Gastrocnemius medialis (tissue), 4 donors: ENCODE results near the gene SLC30A4.

Experiments used
- POLR2A ChIP-seq, 2 donors: fragments of 450-650 bp; IDR thresholded peaks; one replicate each; pipeline ENCODE4 v1.6.1; 2017; ENCODE audit warnings: antibody characterized with exemption in 2 of 2, mild to moderate bottlenecking in 2 of 2, moderate library complexity in 2 of 2
- TF ChIP-seq, protein P1 (sequence below), 5 experiments: fragments of 450-650 bp in 3 of 5; fragments of 200-600 bp in 2 of 5; sonication (generic) in 2 of 5; IDR thresholded peaks in 4 of 5; conservative IDR thresholded peaks in 1 of 5; 1 replicate in 4 of 5; 2 replicates in 1 of 5; pipeline ENCODE4 v1.5.1; 2016 to 2019; ENCODE audit warnings: antibody characterized with exemption in 5 of 5, mild to moderate bottlenecking in 3 of 5, moderate library complexity in 3 of 5

DNA sequence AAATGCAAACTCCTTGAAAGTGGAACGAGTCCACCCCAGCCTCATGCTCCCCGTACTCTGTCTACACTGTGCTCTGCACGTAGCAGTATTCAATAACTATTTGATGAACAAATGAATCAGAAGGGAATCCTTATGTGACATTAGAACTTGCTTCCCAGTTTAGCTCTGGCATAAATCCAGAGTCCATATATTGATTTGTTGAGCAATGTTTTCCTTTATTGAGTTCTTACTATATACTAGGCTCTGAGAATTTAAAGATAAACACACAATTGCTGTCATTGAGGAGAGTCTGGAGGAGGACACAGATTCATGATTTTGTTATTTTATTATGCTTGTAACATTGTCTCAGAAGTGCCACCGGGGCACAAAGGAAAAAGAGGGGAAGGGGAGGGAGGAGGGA, 73.2 kb downstream of the SLC30A4 start:
- TF ChIP-seq, protein P1, sequence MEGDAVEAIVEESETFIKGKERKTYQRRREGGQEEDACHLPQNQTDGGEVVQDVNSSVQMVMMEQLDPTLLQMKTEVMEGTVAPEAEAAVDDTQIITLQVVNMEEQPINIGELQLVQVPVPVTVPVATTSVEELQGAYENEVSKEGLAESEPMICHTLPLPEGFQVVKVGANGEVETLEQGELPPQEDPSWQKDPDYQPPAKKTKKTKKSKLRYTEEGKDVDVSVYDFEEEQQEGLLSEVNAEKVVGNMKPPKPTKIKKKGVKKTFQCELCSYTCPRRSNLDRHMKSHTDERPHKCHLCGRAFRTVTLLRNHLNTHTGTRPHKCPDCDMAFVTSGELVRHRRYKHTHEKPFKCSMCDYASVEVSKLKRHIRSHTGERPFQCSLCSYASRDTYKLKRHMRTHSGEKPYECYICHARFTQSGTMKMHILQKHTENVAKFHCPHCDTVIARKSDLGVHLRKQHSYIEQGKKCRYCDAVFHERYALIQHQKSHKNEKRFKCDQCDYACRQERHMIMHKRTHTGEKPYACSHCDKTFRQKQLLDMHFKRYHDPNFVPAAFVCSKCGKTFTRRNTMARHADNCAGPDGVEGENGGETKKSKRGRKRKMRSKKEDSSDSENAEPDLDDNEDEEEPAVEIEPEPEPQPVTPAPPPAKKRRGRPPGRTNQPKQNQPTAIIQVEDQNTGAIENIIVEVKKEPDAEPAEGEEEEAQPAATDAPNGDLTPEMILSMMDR (IDR thresholded peaks at IDR 0.05 in 4 of 5, conservative IDR thresholded peaks at IDR 0.05 in 1 of 5), result no peak
- no peak for TF ChIP-seq POLR2A (IDR thresholded peaks at IDR 0.05)
